HepG2 (cell line): ENCODE measurements around the gene CTLA4. TPM values are rescaled to one million over a fixed set of nuclear protein-coding genes. Genes with fewer than 3 reads are reported as not detected.

ENCODE experiments used
- ATAC-seq: fragments of 200-7000 bp; cut with Tn5 transposase; 3 replicates; pipeline ENCODE4 v1.9.1; 2020; ENCODE audit warnings: mild to moderate bottlenecking, moderate library complexity
- BruUV-seq: library from RNA; stranded (reverse); fragments of 400-500 nt; replicated peaks from 2 replicates; lab custom pipeline; 2021; lab: Mats Ljungman, UMichigan
- CTCF ChIA-PET: fragments of 300-600 bp; formaldehyde crosslinking; extraction: SDS; loops from one replicate; lab custom pipeline; 2021; ENCODE audit warnings: low total read pairs, inconsistent platforms, low intra/inter-chr PET ratio; lab: Yijun Ruan, JAX
- POLR2A ChIA-PET: fragments of 350-600 bp; sonication (Branson Sonifier 250); formaldehyde crosslinking; loops from one replicate; lab custom pipeline; 2020; ENCODE audit warnings: antibody characterized with exemption, inconsistent platforms; lab: Yijun Ruan, JAX
- DNase-seq: peaks from one replicate; pipeline ENCODE4 v3.0.0-alpha.2; 2015; ENCODE audit warnings: low spot score
- FAIRE-seq: peaks from 3 replicates; lab custom pipeline; 2011; peaks lifted over from hg19 to GRCh38; lab: Jason Lieb, UNC
- H2AFZ ChIP-seq: one replicate; pipeline ENCODE4 v1.6.1; 2011; ENCODE audit warnings: low read length, inconsistent platforms
- H3K27ac ChIP-seq: fragments of 300-600 bp; 3 replicates; pipeline ENCODE4 v1.8.0; 2011; ENCODE audit warnings: mixed run types, mild to moderate bottlenecking, mixed read lengths, low read length, inconsistent platforms; ENCODE audit not compliant: insufficient read depth; ENCODE audit errors: extremely low read length
- H3K27me3 ChIP-seq, 2 experiments: fragments of 200-600 bp in 1 of 2; 2 replicates in 1 of 2; 3 replicates in 1 of 2; pipeline versions ENCODE4 v1.6.0 to v1.8.0; 2011; ENCODE audit warnings: low read length in 2 of 2, mild to moderate bottlenecking in 2 of 2, moderate library complexity in 2 of 2, inconsistent platforms in 1 of 2; ENCODE audit not compliant: insufficient read depth in 2 of 2, control insufficient read depth in 1 of 2
- H3K36me3 ChIP-seq, 2 experiments: fragments of 200-600 bp in 1 of 2; replicated peaks in 1 of 2; 2 replicates in 1 of 2; 3 replicates in 1 of 2; pipeline versions ENCODE4 v1.5.1 to v1.8.0; 2011; ENCODE audit warnings: low read length in 2 of 2, inconsistent platforms in 1 of 2; ENCODE audit not compliant: insufficient read depth in 2 of 2, control insufficient read depth in 1 of 2
- H3K4me1 ChIP-seq: 2 replicates; pipeline ENCODE4 v1.5.1; 2012; ENCODE audit warnings: low read length, inconsistent platforms; ENCODE audit not compliant: insufficient read depth
- H3K4me2 ChIP-seq: 2 replicates; pipeline ENCODE4 v1.6.0; 2011; ENCODE audit warnings: low read depth, low read length, inconsistent platforms
- H3K4me3 ChIP-seq, 3 experiments: fragments of 200-600 bp in 1 of 3; sonication (generic), shearing (Covaris generic) in 1 of 3; replicated peaks in 1 of 3; 2 replicates each; pipeline ENCODE4 v1.5.1; 2011 to 2016; ENCODE audit warnings: low read length in 3 of 3, inconsistent platforms in 2 of 3, low read depth in 2 of 3, mild to moderate bottlenecking in 2 of 3, control low read depth in 1 of 3, mixed read lengths in 1 of 3; ENCODE audit not compliant: insufficient read depth in 1 of 3
- H3K79me2 ChIP-seq: one replicate; pipeline ENCODE4 v1.6.1; 2011; ENCODE audit warnings: low read length, inconsistent platforms; ENCODE audit not compliant: insufficient read depth
- H3K9ac ChIP-seq: 2 replicates; pipeline ENCODE4 v1.6.0; 2011; ENCODE audit warnings: mild to moderate bottlenecking, low read depth, low read length, inconsistent platforms; ENCODE audit not compliant: insufficient read depth
- H3K9me3 ChIP-seq: 2 replicates; pipeline ENCODE4 v1.5.1; 2012; ENCODE audit warnings: mild to moderate bottlenecking, low read length
- H4K20me1 ChIP-seq: 2 replicates; pipeline ENCODE4 v1.6.0; 2011; ENCODE audit warnings: inconsistent platforms, mild to moderate bottlenecking, low read length, moderate library complexity; ENCODE audit not compliant: insufficient read depth
- ATF3 ChIP-seq: sonication (generic); formaldehyde crosslinking; IDR thresholded peaks from 2 replicates; pipeline ENCODE4 v1.4.0; 2020; ENCODE audit warnings: missing genetic modification reagents
- BRD4 ChIP-seq: sonication (generic); formaldehyde crosslinking; IDR thresholded peaks from 2 replicates; pipeline ENCODE4 v1.4.0; 2020; ENCODE audit warnings: missing genetic modification reagents
- KLF12 ChIP-seq: sonication (generic); formaldehyde crosslinking; IDR thresholded peaks from 2 replicates; pipeline ENCODE4 v1.4.0; 2020; ENCODE audit warnings: missing genetic modification reagents, borderline replicate concordance
- NPAS2 ChIP-seq: sonication (generic); formaldehyde crosslinking; IDR thresholded peaks from 2 replicates; pipeline ENCODE4 v1.8.0; 2022; ENCODE audit warnings: mild to moderate bottlenecking, missing genetic modification reagents, borderline replicate concordance
- PHB2 ChIP-seq: fragments of 450-650 bp; IDR thresholded peaks from 2 replicates; pipeline ENCODE4 v1.6.1; 2018; ENCODE audit not compliant: partially characterized antibody
- TRIM22 ChIP-seq: fragments of 450-650 bp; IDR thresholded peaks from 2 replicates; pipeline ENCODE4 v1.6.1; 2017
- ZNF276 ChIP-seq: sonication (generic); formaldehyde crosslinking; IDR thresholded peaks from 2 replicates; pipeline ENCODE4 v1.4.0; 2020; ENCODE audit warnings: mild to moderate bottlenecking, low read depth, missing genetic modification reagents
- ZNF280B ChIP-seq: sonication (generic); formaldehyde crosslinking; IDR thresholded peaks from 2 replicates; pipeline ENCODE4 v1.5.0; 2020; ENCODE audit warnings: missing genetic modification reagents, mild to moderate bottlenecking, borderline replicate concordance
- ZNF431 ChIP-seq: sonication (generic); formaldehyde crosslinking; IDR thresholded peaks from 2 replicates; pipeline ENCODE4 v1.9.0; 2022; ENCODE audit warnings: missing genetic modification reagents, low read depth, mild to moderate bottlenecking, borderline replicate concordance
- ZSCAN29 ChIP-seq: sonication (generic); formaldehyde crosslinking; conservative IDR thresholded peaks from 2 replicates; pipeline ENCODE4 v1.4.0; 2020; ENCODE audit warnings: mild to moderate bottlenecking, missing genetic modification reagents
- WGBS: methylation state at CpG from one replicate; pipeline ENCODE4 v1.1.6; 2017; ENCODE audit warnings: low lambda C conversion rate; 5-methylcytosine and 5-hydroxymethylcytosine counted together
- in situ Hi-C: cut with HindIII; loops from 2 replicates; pipeline ENCODE4 v1.10.0; 2017; ENCODE audit warnings: low pct_unique_long_range_greater_than_20kb; ENCODE audit not compliant: extremely low pct_ligation_motif_present
- intact Hi-C: fragments of 100-400 bp; cut with micrococcal nuclease; formaldehyde crosslinking; loops from one replicate; pipeline ENCODE4 v1.10.0; 2022; ENCODE audit not compliant: unreplicated experiment
- polyA plus RNA-seq, 8 experiments: library from polyadenylated mRNA; depleted of rRNA in 3 of 8; stranded (reverse) in 7 of 8; unstranded in 1 of 8; fragments of >200 nt; fragmentation: Illumina TruSeq in 4 of 8; extraction: Trizol in 4 of 8; gene quantifications; 2 replicates each; pipeline versions ENCODE4 v1.2.1 to v1.2.3, GENCODE V29; 2011 to 2016; ENCODE audit warnings: low read depth in 4 of 8, missing spikeins in 1 of 8, mixed read lengths in 1 of 8; ENCODE audit not compliant: insufficient read depth in 1 of 8
- total RNA-seq, 5 experiments: library from RNA; depleted of rRNA; stranded (reverse); fragments of >200 nt; fragmentation: Illumina TruSeq; extraction: Trizol; gene quantifications; 2 replicates each; pipeline ENCODE4 v1.2.3, GENCODE V29; 2016; ENCODE audit warnings: low read depth in 1 of 5
- TF ChIP-seq, protein P1 (sequence below): sonication (generic); formaldehyde crosslinking; IDR thresholded peaks from 2 replicates; pipeline ENCODE4 v1.8.0; 2022; ENCODE audit warnings: mild to moderate bottlenecking, missing genetic modification reagents
- TF ChIP-seq, protein P2 (sequence below): IDR thresholded peaks from 2 replicates; pipeline ENCODE4 v1.6.1; 2016; ENCODE audit warnings: missing genetic modification reagents, missing compliant biosample characterization
- TF ChIP-seq, protein P3 (sequence below): sonication (generic); formaldehyde crosslinking; IDR thresholded peaks from 2 replicates; pipeline ENCODE4 v1.9.0; 2021; ENCODE audit warnings: missing genetic modification reagents, borderline replicate concordance

CTLA4 gene
- total and polyA plus RNA-seq, 2 of the 13 experiments (the other 11 are each of a cell fraction or from before 2014, with no cell fraction given) = 0.16 TPM; not detected in 1

- TF ChIP-seq ZNF431 (no peak), KLF12 (CRISPR knock-in tag) (no peak), ATF3 (CRISPR knock-in tag) (no peak), ZSCAN29 (no peak)
- TF ChIP-seq, protein P1, sequence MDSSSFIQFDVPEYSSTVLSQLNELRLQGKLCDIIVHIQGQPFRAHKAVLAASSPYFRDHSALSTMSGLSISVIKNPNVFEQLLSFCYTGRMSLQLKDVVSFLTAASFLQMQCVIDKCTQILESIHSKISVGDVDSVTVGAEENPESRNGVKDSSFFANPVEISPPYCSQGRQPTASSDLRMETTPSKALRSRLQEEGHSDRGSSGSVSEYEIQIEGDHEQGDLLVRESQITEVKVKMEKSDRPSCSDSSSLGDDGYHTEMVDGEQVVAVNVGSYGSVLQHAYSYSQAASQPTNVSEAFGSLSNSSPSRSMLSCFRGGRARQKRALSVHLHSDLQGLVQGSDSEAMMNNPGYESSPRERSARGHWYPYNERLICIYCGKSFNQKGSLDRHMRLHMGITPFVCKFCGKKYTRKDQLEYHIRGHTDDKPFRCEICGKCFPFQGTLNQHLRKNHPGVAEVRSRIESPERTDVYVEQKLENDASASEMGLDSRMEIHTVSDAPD = no peak
- TF ChIP-seq, protein P2, sequence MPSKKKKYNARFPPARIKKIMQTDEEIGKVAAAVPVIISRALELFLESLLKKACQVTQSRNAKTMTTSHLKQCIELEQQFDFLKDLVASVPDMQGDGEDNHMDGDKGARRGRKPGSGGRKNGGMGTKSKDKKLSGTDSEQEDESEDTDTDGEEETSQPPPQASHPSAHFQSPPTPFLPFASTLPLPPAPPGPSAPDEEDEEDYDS (CRISPR knock-in tag) = no peak
- TF ChIP-seq, protein P3, sequence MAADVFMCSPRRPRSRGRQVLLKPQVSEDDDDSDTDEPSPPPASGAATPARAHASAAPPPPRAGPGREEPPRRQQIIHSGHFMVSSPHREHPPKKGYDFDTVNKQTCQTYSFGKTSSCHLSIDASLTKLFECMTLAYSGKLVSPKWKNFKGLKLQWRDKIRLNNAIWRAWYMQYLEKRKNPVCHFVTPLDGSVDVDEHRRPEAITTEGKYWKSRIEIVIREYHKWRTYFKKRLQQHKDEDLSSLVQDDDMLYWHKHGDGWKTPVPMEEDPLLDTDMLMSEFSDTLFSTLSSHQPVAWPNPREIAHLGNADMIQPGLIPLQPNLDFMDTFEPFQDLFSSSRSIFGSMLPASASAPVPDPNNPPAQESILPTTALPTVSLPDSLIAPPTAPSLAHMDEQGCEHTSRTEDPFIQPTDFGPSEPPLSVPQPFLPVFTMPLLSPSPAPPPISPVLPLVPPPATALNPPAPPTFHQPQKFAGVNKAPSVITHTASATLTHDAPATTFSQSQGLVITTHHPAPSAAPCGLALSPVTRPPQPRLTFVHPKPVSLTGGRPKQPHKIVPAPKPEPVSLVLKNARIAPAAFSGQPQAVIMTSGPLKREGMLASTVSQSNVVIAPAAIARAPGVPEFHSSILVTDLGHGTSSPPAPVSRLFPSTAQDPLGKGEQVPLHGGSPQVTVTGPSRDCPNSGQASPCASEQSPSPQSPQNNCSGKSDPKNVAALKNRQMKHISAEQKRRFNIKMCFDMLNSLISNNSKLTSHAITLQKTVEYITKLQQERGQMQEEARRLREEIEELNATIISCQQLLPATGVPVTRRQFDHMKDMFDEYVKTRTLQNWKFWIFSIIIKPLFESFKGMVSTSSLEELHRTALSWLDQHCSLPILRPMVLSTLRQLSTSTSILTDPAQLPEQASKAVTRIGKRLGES (CRISPR knock-in tag) = no peak
- TF ChIP-seq, all 625 proteins: peak for 0
Observed at GRCh38 chr2:203840655-203841205, 26.8 kb upstream of the CTLA4 start (continued).

DNA sequence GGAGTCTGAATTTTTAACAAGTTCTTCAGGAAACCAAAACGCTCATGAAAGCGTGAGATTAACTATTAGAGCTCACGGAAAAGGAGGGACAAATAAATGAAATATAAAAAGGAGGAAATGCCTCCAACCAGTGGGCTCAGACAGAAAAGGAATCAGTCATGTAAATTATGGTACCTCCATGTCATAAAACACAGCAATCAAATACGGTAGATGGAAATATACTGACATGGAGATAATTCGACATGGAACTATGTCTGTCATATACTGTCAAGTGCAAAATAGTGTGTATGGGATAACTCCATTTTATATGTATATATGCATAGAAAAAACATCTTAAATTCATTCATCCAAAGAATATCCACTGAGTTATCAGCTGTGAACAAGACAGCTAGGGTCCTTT lies 25.9 kb upstream of the CTLA4 start:
- DNase-seq (no peak), FAIRE-seq (no peak), ATAC-seq (no peak)
- in situ Hi-C loops = no loop called here
- WGBS = 29% methylated on average over 5 of the region's 5 CpGs
- Histone ChIP-seq H3K27ac (no peak overlapping the region), H3K79me2 (no peaks in the 10 kb centered on the region), H4K20me1 (no peaks in the 10 kb centered on the region), H3K9ac (no peak overlapping the region), H3K27me3 (peaks cover 2 to 12% of the 10 kb centered on the region in 2 experiments; a peak in 2 of 5 replicates), H3K4me3 (no peak overlapping the region), H3K9me3 (no peaks in the 10 kb centered on the region), H3K4me2 (no peak overlapping the region), H2AFZ (no peak overlapping the region), H3K36me3 (no peaks in the 10 kb centered on the region), H3K4me1 (no peaks in the 10 kb centered on the region)
- CTCF ChIA-PET = no interaction called here
- BruUV-seq = no TSS peak
- POLR2A ChIA-PET = no interaction called here
- intact Hi-C loops = no loop called here
- no peak for TF ChIP-seq ZNF280B (CRISPR knock-in tag)
- no peak for TF ChIP-seq TRIM22
- TF ChIP-seq PHB2 = no peak
- no peak for TF ChIP-seq NPAS2 (CRISPR knock-in tag)
- TF ChIP-seq ZNF276 (CRISPR knock-in tag) = no peak
- no peak for TF ChIP-seq BRD4 (CRISPR knock-in tag)
